Epithelial cell of proximal tubule (primary cell): ENCODE results near the gene RTP5. TPM values are rescaled to one million over a fixed set of nuclear protein-coding genes. Genes with fewer than 3 reads are reported as not detected.

Source experiments
- DNase-seq: peaks from one replicate; pipeline ENCODE4 v3.0.0-alpha.2; 2011; ENCODE audit warnings: low read depth
- H3K4me3 ChIP-seq: 2 replicates; pipeline ENCODE4 v1.5.1; 2011; ENCODE audit warnings: low read depth, mild to moderate bottlenecking, low read length
- CTCF ChIP-seq: conservative IDR thresholded peaks from 2 replicates; pipeline ENCODE4 v1.5.1; 2012; ENCODE audit warnings: low read depth, mild to moderate bottlenecking, low read length
- total RNA-seq: library from RNA; depleted of rRNA; stranded (reverse); fragments of >200 nt; gene quantifications from 2 replicates; pipeline ENCODE4 v1.2.3, GENCODE V29; 2015

The RTP5 gene
- total RNA-seq, 1 donor from 2014 or later, result not detected

- no peak for DNase-seq
- no peak overlapping the region for H3K4me3 ChIP-seq
- no peak for TF ChIP-seq CTCF
Observed at GRCh38 chr2:241857041-241857541, 12.4 kb upstream of the RTP5 start.

GRCh38 chr2:241857572-241858121 lies 11.9 kb upstream of the RTP5 start:
- DNase-seq, result no peak
- no peak for TF ChIP-seq CTCF

GRCh38 chr2:241858206-241859016 lies 11.1 kb upstream of the RTP5 start, which contains the start of gene PDCD1:
Gene PDCD1 (minus strand): TSS chr2:241858894. CDS start chr2:241858838, 56 bp downstream.
- no peak for DNase-seq
- H3K4me3 ChIP-seq, result no peak within 1 kb of the TSS
- TF ChIP-seq CTCF, result no peak

More at GRCh38 chr2:241857572-241858121, 11.9 kb upstream of the RTP5 start:
- no peak overlapping the region for H3K4me3 ChIP-seq

- H3K4me3 ChIP-seq, result no peak overlapping the region
- DNase-seq, result no peak
- TF ChIP-seq CTCF, result no peak
Observed at GRCh38 chr2:241859017-241859435, 10.5 kb upstream of the RTP5 start.

GRCh38 chr2:241859436-241860183 lies 9.9 kb upstream of the RTP5 start:
- no peak overlapping the region for H3K4me3 ChIP-seq
- DNase-seq, result no peak

More at GRCh38 chr2:241859436-241860183, 9.9 kb upstream of the RTP5 start:
- no peak for TF ChIP-seq CTCF
